Fibroblast of peridontal ligament (primary cell): Measurements from ENCODE around the gene ATAD3B.
"Not testable (repeated sequence)": the region's sequence is repeated elsewhere in the genome, so short reads cannot be mapped to it uniquely, and the experiment has no call there.

Source experiments
- DNase-seq: peaks from one replicate; pipeline ENCODE4 v3.0.0-alpha.2; 2010; ENCODE audit errors: extremely low read depth

ATAD3B gene

GRCh38 chr1:1471389-1472052 lies at the start of gene ATAD3B:
Gene ATAD3B, plus strand, starts transcription at chr1:1471765. Its CDS starts 120 bp downstream, at chr1:1471885.
- peak; percentile 88 for DNase-seq

- DNase-seq: no peak
Measured at GRCh38 chr1:1421907-1422464, 49.6 kb upstream of the ATAD3B start.

GRCh38 chr1:1422465-1423244 lies 48.9 kb upstream of the ATAD3B start:
- DNase-seq: no peak

- no peak for DNase-seq
Measured at GRCh38 chr1:1423245-1423597, 48.3 kb upstream of the ATAD3B start.

- no peak for DNase-seq
Measured at GRCh38 chr1:1424707-1425106, 46.9 kb upstream of the ATAD3B start.

- DNase-seq: no peak
Measured at GRCh38 chr1:1425426-1425752, 46.2 kb upstream of the ATAD3B start.

GRCh38 chr1:1425753-1426495 lies 45.6 kb upstream of the ATAD3B start:
- DNase-seq: no peak

- DNase-seq: no peak
Measured at GRCh38 chr1:1426496-1427105, 45.0 kb upstream of the ATAD3B start.

- DNase-seq: no peak
Measured at GRCh38 chr1:1427106-1427819, 44.3 kb upstream of the ATAD3B start.

- DNase-seq: no peak
Measured at GRCh38 chr1:1427820-1428148, 43.8 kb upstream of the ATAD3B start.

- DNase-seq: no peak
Measured at GRCh38 chr1:1428174-1428573, 43.4 kb upstream of the ATAD3B start.

GRCh38 chr1:1428967-1429366 lies 42.6 kb upstream of the ATAD3B start:
- DNase-seq: not testable (repeated sequence)

- peak; percentile 42 for DNase-seq
Measured at GRCh38 chr1:1429671-1430073, 41.9 kb upstream of the ATAD3B start.

GRCh38 chr1:1430114-1430982 lies 41.2 kb upstream of the ATAD3B start:
- DNase-seq: peak; percentile 58

- no peak for DNase-seq
Measured at GRCh38 chr1:1430992-1431844, 40.3 kb upstream of the ATAD3B start.

- no peak for DNase-seq
Measured at GRCh38 chr1:1431845-1432273, 39.7 kb upstream of the ATAD3B start.

- no peak for DNase-seq
Measured at GRCh38 chr1:1432274-1432950, 39.2 kb upstream of the ATAD3B start.

- no peak for DNase-seq
Measured at GRCh38 chr1:1432951-1433803, 38.4 kb upstream of the ATAD3B start.
